Inferior parietal cortex (tissue), 1 donor: Measurements from ENCODE around the gene OMA1.
"Not testable (repeated sequence)": the region's sequence is repeated elsewhere in the genome, so short reads cannot be mapped to it uniquely, and the experiment has no call there.

Experiments
- DNase-seq: peaks from one replicate; pipeline ENCODE4 v3.0.0-alpha.2; 2016; ENCODE audit errors: extremely low spot score

OMA1 gene

DNA sequence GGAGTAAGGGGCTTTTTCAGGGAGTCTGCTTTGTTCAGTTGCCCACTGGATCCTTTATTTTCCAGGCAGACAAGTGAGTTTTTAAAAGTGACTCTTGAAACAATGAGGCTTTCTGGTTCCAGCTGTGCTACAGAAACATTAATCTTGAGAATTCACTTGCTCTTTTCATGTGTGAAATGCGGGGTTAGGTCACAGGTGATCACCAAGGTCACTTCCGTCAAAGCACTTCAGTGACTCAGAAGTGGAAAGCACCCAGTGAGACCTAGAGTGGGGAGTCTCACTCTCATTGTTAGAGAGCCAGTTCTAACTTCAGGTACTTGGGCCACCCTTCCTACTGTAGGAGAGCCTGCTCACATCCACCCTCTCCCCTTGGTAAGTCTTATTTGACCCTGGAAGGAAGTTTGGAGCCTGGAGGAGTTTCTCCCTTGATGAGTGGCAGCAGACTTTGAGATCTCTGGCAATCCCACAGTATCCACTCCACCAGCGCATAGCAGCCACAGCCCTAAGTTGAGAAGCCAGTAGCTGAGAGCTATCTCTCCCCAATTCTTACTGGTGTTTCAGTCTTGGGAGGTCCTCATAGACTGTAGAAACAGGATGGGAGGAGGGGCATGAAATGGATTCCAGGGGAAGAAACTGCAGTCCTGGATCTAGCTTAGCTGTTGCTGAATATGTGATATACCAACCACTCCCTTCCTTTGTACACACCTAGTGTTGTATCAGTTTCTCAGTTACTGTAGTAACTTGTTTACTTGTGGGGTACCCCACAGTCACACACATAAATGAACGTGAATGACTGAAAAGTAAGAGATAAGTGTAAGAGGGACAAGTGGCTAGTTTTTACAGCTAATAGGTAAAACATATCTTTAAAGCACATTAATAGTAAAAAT, 27.4 kb upstream of the OMA1 start:
- DNase-seq: no peak

DNA sequence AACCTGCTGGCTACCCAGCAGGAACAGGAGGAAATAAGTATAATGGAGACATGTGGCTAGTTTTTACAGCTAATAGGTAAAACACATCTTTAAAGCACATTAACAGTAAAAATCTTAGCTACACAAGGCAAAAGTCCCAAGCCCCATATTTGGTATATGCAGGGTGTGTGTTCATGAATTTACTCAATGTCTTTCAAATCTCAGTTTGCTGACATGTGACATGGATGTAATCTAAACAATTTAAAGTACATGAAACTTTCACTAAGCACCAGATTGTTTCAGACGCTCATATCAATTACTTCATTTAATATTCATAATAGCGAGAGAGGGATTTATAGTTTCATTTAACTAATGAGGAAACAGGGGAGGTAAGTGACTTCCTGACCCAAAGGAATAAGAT, 26.6 kb upstream of the OMA1 start:
- no peak for DNase-seq

DNA sequence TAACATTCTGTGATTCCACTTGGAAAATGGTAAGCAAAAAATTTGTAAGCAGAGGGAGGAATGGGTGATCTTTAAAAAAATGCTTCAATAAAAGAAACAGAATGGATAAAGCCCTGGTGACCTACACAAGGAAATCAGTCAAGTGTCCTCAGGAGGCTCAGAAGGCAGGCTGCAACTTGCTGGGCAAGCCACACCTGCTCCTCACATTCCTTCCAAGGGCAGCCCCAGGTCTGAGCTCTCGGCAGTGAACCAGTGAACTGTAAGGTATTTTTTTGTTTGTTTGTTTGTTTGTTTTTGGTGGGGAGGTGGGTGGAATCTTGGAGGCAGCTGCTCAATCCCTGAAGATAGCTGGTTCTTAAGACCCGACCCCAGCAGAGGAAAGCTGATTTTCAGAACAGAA, 26.2 kb upstream of the OMA1 start:
- DNase-seq: no peak

DNA sequence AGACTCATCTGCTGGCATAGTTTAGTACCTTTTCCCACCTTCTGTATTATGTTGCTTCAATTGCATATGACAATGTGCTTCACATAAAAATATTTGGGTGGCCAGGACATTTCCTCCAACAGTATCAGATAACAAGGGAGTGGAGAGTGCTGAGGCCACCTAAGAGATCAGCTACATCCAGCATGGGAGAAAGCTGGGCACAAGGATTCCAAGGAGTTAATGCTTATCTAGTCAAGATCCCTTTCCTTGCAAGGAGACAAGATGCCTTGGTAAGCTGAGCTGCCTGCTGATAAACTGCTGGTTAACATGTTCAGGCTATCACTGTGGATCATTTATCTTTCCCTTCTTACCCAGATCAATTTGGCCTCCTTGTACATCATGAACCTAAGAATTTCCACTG, 25.1 kb upstream of the OMA1 start:
- DNase-seq: no peak

DNA sequence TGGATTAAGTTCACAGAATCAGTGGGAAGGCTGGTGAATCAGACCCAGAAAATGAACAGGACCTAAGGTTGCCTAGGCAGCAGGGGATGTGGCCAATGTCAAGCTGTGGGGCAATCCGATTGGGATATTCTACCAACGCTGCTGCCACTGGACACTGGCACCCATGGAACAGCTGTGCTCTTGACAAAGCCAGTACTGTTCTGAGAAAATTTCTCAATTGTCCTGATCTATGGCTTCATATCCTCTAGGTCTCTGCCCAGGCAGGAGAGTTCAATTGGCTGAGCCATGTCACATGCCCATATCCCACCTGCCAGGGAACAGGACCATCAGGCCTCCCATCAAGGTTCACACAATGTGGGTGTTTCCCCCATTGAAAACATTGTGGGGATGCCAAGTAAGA, 24.3 kb upstream of the OMA1 start:
- DNase-seq: no peak

DNA sequence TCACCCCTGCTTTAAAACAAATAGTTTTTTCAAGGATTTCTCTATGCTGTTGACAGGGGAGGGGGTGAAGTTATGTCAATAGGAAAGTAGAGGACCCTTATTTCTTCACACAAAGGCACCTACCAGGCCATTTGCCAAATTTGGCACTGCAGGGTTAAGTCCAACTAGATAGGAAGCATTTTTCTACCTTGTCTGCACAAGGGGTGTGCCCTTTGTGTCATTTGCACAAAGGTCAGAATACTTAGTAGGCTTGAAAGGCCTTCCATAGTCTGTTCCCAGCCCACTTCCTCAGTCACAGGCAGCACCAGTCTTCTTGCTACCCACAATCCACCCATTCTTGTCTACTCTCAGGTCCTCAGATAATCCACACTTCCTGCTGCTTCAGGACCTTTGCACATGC, 23.6 kb upstream of the OMA1 start:
- no peak for DNase-seq

DNA sequence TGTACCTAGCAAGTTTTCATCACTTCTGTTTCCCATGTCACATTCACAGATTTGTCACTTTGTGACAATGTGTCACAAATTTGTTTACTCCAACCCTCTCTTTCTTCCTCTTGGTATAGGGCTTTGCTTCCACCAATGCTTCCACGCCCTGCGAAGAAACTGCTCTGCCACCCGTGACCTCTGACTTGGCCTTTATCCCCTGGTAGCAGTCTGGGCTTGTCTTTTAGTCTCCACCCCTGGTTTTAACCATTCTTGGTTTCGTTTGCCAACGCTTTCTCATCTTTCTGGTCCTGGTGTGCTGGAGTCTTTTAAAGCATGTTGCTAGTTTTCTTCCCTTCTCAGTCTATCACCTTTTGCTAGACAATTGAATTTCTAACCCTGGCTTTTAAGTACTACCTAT, 22.4 kb upstream of the OMA1 start:
- DNase-seq: no peak

DNA sequence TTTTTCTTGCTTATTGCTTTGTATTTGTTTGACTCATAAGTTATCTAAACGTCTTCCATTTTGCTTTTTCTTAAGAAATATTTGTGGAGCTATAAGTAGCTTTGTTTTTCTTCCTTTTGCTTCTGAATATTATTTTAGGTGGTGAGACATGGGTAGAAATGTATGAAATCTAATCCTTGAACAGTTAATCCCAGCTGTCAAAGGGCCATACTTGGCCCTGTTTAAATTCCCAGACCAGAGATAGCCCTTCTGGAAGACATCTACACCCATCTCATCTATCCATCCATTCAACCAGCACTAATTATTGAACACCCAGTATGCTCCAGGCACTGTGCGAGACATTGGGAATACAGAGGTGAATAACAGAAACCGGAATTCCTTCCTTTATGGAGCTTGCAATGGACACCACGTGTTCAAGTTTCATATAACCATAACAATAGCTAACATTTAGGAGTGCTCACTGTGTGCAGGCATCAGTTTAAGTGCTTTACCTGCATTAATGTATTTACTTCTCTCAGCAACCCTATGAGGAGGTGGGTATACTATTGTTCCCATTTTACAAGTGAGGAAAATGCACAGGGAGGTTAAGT, 21.8 kb upstream of the OMA1 start:
- DNase-seq: no peak

DNA sequence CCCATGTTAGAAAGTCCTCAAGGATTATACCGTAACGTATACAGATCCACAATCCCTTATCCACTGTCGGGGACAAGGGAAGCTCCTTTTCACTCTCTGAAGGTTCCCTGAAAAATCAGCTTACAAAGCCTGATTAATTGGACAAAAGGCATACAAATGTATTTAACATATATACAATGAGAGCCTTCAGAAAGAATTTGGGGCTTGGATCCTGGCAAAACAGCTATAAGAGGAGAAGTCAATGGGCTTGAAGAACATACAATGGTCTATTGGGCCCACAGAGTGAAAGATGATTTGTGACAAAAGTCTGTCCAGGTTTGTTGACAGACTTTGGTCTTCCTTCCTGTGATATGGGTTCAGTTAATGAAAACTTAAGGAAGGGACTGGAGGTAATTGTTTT, 19.8 kb upstream of the OMA1 start:
- no peak for DNase-seq

DNA sequence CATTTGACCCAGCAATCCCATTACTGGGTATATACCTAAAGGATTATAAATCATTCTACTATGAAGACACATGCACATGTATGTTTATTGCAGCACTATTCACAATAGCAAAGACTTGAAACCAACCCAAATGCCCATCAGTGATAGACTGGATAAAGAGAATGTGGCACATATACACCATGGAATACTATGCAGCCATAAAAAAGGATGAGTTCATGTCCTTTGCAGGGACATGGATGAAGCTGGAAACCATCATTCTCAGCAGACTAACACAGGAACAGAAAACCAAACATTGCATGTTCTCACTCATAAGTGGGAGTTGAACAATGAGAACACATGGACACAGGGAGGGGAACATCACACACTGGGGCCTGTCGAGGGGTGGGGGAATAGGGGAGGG, 17.2 kb upstream of the OMA1 start:
- DNase-seq: not testable (repeated sequence)

DNA sequence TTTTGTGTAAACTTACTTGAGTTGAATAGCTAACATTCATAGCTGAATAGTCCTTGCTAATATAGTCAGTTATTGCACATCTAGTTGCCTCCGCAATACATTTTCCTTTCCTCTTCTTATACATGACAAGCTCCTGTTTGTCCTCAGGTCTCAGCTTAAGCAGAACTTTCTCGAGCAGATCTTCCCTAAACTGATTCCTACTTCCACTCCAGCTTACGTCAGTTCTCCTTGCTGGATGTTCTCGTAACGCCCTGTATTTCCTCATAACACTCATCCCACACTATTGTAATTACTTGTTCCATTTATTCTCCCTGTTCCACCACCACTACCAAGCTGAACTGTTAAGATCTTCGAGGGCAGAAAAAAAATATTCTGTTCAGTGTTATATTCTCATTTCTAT, 15.1 kb upstream of the OMA1 start:
- no peak for DNase-seq

DNA sequence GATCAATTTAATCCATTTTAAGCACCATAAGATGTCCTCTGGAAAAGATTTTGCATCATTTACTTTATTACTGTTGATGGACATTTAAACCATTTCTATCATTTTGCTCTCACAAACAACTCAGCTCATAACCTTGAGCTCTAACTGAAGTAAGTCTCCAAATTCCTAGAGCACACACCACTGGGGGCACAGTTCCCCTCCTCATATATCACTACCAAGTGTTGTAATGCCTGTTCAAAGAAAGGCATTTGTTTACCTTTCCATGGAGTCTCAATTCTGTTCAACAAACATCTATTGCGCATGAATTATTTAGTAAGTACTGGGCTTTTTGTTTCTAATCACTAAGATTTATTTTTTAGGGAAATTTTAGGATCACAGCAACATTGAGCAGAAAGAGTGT, 8.9 kb upstream of the OMA1 start:
- DNase-seq: no peak

DNA sequence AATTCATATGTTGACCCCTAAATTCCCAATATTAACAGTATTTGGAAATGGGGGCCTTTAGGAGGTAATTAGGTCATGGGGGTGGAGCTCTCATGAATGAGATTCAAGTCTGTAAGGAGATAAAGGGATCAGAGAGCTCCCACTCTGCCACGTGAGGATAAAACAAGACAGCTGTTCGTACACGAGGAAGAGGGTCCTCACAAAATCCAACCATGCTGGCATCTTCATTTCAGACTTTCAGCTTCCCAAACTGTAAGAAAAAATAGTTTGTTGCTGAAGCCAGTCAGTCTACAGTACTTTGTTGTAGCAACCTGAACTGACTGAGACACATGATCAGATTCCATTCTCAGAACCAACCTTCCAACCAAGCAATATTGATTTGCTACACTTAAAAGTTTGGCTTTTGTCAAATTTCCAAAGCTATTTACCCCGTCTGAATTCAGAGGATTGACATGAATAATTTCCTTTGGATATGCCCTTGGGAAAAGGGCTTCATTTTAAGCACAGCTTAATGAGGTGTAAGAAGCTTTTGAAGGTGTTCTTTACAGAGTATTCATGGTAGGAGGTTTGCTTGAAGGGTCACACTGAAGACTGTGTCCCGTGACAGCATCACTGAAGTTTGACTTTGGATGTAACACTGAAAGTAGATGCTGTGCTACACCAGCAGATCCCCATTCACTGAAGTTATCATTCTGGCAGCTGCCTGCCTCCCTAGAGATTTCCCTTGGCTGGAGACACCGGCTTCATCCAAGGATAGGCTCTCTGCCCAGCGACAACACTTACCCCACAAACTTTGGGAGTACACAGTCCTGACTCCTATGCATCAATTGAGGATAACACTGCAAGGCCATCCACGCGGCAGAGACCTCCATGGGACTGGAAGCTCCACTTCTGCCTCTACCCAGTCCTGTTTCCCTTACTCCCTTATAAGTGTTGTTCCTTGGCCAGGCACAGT, 4.9 kb upstream of the OMA1 start:
- DNase-seq: no peak

DNA sequence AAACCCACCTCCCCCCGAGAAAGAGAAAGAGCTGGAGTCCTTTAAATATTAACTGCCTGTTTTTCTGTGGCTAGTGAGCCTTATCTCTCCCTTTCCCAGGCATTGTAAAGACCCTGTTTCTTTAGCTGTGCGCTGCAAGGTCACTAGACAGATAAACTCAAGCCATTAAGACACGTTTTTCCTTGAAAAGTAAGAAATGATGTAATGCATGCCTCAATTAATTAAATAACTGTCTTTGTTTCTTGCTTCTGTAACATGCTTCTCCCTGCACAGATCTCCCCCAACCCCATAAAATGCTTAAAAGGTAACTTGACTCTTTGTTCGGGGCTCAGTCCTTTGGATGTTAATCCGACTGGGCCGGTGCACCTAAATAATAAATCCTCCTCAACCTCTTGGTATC, 2.8 kb upstream of the OMA1 start:
- not testable (repeated sequence) for DNase-seq

DNA sequence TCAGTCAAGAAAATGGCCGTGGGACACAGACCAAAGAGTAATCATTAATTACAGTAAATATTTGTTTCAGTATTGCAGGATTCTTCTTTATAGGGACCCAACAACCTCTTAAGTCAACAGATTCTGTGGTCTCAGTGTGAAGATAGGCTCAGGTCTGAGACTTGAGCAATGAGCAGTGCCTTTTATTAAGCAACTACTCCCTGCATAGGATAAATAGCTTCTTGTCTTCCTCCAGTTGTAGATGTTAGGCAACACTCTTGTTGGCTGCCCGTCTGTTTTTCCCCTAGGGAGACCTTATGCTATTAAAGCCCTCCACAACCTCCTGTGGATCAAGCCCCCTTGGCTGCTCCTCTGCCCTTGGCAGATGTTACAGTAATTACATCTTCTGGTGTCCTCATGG, 1.8 kb upstream of the OMA1 start:
- DNase-seq: no peak

DNA sequence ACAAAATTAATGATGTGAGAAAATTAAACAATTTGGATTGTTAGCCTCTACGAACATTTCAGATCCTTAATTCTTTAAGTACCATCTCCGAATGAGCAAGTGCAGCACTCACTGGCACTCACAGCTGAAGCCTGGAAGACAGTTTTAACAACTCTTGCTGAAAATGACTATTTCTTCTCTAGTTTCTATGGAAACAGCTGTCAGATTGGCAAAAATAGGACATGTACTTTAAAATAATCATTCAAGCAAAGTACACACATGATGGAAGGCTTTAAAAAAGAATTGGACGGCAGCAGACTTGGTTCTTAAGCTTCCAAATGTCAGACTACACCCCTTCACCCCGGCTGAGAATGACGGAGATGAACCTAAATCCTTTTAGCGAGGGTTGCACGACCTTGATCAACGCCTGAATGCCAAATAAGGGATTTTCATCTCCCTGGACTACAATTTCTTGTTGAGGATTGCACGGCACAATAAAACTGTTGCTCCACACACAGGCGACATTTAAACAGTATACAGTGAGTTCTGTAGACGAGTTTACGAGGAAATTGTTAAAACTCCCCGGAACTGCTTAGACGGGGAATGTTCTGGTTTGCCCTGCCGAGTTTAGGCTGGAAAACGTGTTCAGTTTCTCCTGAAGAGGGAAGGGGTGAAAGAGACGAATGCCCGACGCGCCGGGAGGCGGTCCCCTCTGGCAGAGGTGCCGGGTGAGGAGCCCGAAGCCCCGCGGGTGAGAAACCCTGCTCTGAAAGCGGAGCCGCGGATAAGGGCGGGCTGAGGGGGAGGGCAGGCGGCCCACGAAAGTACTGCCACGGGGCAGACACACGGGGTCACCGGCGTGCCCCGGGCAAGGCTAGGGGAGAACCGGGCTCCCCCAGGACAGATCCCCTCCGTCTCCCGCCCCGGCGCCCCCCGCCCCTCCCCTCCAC, 671 bp downstream of the OMA1 start:
- peak; percentile 73 for DNase-seq

DNA sequence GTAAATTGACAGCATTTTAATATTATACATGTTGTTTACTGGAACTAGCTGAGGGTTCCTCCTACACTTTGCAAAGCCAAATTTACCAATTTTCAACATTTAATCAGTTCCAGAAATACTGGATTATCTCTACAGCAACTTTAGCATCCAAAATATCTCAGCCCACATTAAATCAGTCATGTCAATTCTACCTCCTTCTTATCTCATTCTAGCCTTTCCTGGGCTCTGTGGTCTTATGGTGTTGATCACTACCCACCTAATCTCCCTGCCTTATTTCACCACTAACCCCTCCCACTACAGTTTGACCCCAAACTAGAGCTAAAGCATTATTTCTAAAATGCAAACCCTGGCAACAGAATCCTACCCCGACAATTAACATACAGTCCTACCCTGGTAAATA, 3.3 kb downstream of the OMA1 start:
- DNase-seq: no peak

DNA sequence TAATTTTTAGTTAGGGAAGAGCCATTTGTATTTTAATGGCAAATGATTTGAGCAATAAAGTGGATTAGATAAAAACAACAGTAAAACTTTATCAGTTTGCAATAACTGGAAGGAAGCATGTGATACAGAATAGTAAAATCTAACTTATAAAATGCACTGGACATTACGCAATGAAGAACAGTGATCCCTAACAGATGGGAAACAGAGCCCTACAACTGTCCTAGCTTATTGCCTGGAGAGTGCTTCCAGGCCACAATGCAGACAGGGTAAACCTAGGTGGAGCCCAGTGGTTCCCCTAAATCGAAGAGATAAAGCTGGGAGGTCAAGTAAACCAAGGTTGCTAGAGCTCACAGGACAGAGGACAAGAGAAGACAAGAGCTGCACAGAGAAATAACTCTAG, 7.0 kb downstream of the OMA1 start:
- no peak for DNase-seq

DNA sequence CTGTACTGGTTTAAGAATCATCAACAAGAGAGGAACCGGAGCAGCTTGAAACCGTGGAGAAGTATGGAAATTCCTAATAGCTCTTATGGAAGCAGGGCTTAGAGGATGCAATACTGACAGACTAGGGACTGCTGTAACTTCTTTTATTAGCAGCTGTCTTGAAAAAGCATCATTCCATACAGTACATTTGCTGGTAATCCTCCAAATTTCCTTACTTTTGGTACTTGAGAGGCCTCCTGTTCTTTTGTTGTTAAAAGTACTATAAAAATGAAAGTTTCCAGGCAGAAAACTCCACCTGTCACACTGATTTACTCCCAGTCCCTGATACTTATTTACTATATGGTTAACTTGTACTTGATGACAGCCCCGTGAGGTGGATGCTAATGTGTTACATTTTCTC, 7.7 kb downstream of the OMA1 start:
- DNase-seq: no peak

DNA sequence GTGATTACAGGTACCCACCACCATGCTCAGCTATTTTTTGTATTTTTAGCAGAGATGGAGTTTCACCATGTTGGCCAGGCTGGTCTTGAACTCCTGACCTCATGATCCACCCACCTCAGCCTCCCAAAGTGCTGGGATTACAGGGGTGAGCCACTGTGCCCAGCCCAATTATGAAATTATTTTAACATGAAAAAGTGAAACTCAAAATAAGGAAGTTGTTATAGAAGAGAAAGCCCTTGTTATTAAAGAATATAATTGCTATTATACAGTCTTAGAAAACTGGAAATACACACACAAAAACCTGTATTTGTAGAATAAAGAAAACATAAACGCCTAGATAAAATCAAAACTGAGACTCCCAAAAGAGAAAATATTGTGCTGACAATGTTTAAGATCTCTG, 14.7 kb downstream of the OMA1 start:
- DNase-seq: not testable (repeated sequence)

DNA sequence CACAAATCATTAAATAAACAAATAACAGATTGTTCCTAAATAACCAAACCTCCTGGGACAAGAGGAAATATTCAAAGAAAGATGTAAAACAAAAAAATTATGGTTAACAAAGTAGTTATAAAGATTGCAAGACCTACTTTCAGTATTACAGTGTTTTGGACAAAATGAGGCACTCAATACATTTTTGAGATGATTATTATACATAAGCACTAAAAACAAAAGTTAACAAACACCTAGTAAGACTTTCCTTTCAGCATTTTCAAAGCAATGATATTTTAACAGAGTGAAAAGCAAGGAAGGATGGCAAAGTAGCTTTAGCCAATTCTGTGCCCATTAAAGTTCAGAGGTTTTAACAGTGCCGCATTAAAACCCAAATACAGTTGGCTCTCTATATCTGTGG, 17.2 kb downstream of the OMA1 start:
- DNase-seq: no peak
